ENCODE data around the gene CACNA1B. TPM values are rescaled to one million over a fixed set of nuclear protein-coding genes. Genes with fewer than 3 reads are reported as not detected.

Gene CACNA1B
- total RNA-seq, 1 experiment from 2014 or later: 0.34 TPM

DNA sequence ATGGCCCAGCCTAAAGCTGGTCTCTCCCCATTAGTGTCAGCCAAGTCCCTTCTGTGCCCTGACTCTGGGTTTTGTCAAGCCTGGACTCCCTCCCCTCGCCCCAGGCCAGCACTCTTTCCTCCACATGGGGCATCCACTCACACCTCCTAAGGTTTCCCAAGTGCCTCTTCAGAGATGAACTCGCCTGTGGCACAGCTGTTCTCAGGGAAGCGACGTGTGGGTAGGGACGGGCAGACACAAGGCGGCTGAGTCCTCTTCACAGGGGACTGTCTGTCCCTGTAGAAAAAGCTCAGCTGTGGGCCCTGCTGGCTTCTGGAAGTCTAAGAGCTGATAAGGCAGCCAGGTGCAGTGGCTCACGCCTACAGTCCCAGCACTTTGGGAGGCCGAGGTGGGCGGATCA is 78.5 kb downstream of the CACNA1B start:
- no peaks in the 10 kb centered on the region for H3K4me1 ChIP-seq (ENCODE audit: insufficient read depth, low read length, poor library complexity, severe bottlenecking)
- intact Hi-C loops (cut with micrococcal nuclease; ENCODE audit: unreplicated experiment): no loop called here
- no peaks in the 10 kb centered on the region for H3K27me3 ChIP-seq (replicated peaks; ENCODE audit: insufficient read depth, low read depth, low read length, poor library complexity)
- no TSS peak for BruUV-seq (replicated peaks)
- ChIA-PET POLR2A (ENCODE audit: low non-redundant PET) (no interaction called here), CTCF (no interaction called here)
- H3K36me3 ChIP-seq (ENCODE audit: insufficient read depth, low read length, poor library complexity, severe bottlenecking): no peaks in the 10 kb centered on the region
- no peak for DNase-seq (ENCODE audit: low spot score)
- H3K27ac ChIP-seq (ENCODE audit: low read depth, low read length, poor library complexity, severe bottlenecking): no peak overlapping the region
- TF ChIP-seq CTCF (conservative IDR thresholded peaks at IDR 0.05; ENCODE audit: low read depth, low read length) (no peak), EZH2 (IDR thresholded peaks at IDR 0.05; ENCODE audit: borderline replicate concordance, low read depth, low read length, poor library complexity, severe bottlenecking) (no peak)
- no peak overlapping the region for H3K4me3 ChIP-seq (ENCODE audit: low read depth, low read length, poor library complexity, severe bottlenecking)
- H3K9me3 ChIP-seq (ENCODE audit: low read depth, low read length, poor library complexity, severe bottlenecking): no peaks in the 10 kb centered on the region

DNA sequence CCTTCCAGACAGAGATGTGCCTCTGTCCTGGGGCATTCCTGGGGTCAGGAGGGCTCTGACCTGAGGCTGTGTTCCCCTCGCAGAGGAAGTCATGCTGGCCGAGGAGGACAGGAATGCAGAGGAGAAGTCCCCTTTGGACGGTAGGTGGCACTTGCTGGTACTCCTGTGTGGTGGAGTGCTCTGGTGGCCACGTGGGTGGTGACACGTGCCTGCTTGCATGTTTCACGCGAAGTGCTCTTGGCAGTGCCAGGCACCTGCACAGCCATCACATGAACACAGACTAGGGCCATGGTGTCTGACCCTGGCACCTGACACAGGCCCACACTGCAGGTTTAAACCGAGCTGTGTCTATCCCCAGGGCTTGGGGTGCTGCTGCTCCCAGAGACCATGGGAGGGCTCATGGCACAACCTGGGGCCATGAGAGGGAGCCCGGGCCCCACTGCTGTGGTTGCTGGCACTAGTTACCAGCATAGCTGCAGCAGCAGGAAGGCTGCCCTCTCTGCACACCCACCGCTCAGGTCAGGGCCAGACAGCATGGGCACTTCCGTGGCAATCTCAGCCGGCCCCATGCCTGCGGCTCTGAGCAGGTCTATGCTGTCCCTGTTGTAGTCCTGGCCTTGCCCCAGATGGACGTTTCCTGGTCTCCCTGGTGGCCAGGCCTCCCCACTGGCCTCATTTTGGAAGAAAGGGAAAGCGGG is 79.3 kb downstream of the CACNA1B start:
- Histone ChIP-seq H3K4me3 (ENCODE audit: low read depth, low read length, poor library complexity, severe bottlenecking) (no peak overlapping the region), H3K9me3 (ENCODE audit: low read depth, low read length, poor library complexity, severe bottlenecking) (no peaks in the 10 kb centered on the region), H3K36me3 (ENCODE audit: insufficient read depth, low read length, poor library complexity, severe bottlenecking) (no peaks in the 10 kb centered on the region), H3K4me1 (ENCODE audit: insufficient read depth, low read length, poor library complexity, severe bottlenecking) (no peaks in the 10 kb centered on the region), H3K27ac (ENCODE audit: low read depth, low read length, poor library complexity, severe bottlenecking) (no peak overlapping the region), H3K27me3 (replicated peaks; ENCODE audit: insufficient read depth, low read depth, low read length, poor library complexity) (no peaks in the 10 kb centered on the region)
- intact Hi-C loops (cut with micrococcal nuclease; ENCODE audit: unreplicated experiment): no loop called here
- no TSS peak for BruUV-seq (replicated peaks)
- TF ChIP-seq EZH2 (IDR thresholded peaks at IDR 0.05; ENCODE audit: borderline replicate concordance, low read depth, low read length, poor library complexity, severe bottlenecking) (no peak), CTCF (conservative IDR thresholded peaks at IDR 0.05; ENCODE audit: low read depth, low read length) (no peak)
- ChIA-PET POLR2A (ENCODE audit: low non-redundant PET) (no interaction called here), CTCF (no interaction called here)
- no peak for DNase-seq (ENCODE audit: low spot score)

DNA sequence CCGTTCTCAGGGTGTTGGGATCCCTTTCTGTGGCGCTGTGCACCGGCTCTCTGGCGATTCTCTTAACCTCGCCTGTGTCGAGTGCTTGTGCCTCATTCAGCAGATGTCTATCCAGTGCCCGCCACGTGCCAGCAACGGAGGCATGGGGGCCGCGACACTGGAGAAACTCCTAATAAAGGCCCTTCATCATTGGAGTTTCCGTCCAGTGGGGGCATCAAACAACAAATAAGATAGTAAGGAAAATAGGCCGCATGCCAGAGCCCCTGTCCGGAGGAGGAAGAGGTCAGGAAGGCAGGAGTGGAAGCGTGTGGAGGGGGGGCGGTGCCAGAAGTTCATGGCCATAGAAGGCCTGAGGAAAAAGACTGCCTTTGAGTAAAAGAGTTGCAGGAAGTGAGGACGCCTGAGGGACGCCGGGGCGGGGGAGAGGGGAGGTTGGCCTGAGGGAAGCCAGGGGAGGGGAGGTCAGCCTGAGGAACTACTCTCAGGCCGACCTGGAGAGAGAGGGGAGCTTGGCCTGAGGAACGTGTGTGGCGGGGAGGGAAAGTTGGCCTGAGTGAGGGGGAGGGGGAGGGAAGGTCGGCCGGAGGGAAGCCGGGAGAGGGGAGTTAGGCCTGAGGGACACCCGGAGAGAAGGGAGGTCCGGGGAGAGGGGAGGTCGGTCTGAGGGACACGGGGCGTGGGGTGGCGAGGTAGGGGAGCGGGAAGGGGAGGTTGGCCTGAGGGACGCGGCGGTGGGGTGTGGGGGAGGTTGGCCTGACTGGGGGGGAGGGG is 82.2 kb downstream of the CACNA1B start:
- intact Hi-C loops (cut with micrococcal nuclease; ENCODE audit: unreplicated experiment): no loop called here
- no peaks in the 10 kb centered on the region for H3K36me3 ChIP-seq (ENCODE audit: insufficient read depth, low read length, poor library complexity, severe bottlenecking)
- H3K27me3 ChIP-seq (replicated peaks; ENCODE audit: insufficient read depth, low read depth, low read length, poor library complexity): no peaks in the 10 kb centered on the region
- ChIA-PET POLR2A (ENCODE audit: low non-redundant PET) (no interaction called here), CTCF (no interaction called here)
- BruUV-seq (replicated peaks): no TSS peak
- H3K4me3 ChIP-seq (ENCODE audit: low read depth, low read length, poor library complexity, severe bottlenecking): no peak overlapping the region
- no peak for DNase-seq (ENCODE audit: low spot score)
- TF ChIP-seq CTCF (conservative IDR thresholded peaks at IDR 0.05; ENCODE audit: low read depth, low read length) (no peak), EZH2 (IDR thresholded peaks at IDR 0.05; ENCODE audit: borderline replicate concordance, low read depth, low read length, poor library complexity, severe bottlenecking) (no peak)
- no peaks in the 10 kb centered on the region for H3K4me1 ChIP-seq (ENCODE audit: insufficient read depth, low read length, poor library complexity, severe bottlenecking)
- H3K27ac ChIP-seq (ENCODE audit: low read depth, low read length, poor library complexity, severe bottlenecking): no peak overlapping the region
- no peaks in the 10 kb centered on the region for H3K9me3 ChIP-seq (ENCODE audit: low read depth, low read length, poor library complexity, severe bottlenecking)
